NCI-H446 treated with DMSO at 0.1 percent for 48 hours (cell line): ENCODE data around the gene KRT73.

ENCODE experiments used
- DNase-seq: peaks from one replicate; lab custom pipeline; 2025; lab: John Stamatoyannopoulos, UW

Gene KRT73

GRCh38 chr12:52618866-52619265 is 507 bp upstream of the KRT73 start:
- DNase-seq = no peak

DNA sequence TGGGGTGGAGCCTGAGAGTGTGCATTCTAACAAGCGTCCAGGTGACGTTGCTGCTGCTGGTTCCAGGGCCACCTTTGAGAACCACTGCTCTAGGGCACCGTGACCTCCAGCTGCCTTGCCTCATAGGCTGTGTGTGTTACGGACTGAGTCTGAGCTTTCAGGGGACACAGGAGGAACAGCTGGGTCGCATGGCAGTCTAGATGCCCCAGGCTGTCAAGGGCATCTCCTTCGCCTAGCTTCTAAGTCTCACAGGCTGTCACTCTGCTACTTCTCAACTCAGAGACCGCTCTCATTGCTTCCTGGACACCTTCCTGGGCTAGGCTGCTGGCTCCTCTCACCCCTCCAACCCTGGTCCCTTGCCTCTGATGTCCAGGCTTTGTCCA is 965 bp downstream of the KRT73 start:
- DNase-seq = no peak

GRCh38 chr12:52616680-52617402 is 1.5 kb downstream of the KRT73 start:
- DNase-seq = no peak

GRCh38 chr12:52615912-52616311 is 2.4 kb downstream of the KRT73 start:
- no peak for DNase-seq

- DNase-seq = no peak
Observed at GRCh38 chr12:52615208-52615868, 3.0 kb downstream of the KRT73 start.

DNA sequence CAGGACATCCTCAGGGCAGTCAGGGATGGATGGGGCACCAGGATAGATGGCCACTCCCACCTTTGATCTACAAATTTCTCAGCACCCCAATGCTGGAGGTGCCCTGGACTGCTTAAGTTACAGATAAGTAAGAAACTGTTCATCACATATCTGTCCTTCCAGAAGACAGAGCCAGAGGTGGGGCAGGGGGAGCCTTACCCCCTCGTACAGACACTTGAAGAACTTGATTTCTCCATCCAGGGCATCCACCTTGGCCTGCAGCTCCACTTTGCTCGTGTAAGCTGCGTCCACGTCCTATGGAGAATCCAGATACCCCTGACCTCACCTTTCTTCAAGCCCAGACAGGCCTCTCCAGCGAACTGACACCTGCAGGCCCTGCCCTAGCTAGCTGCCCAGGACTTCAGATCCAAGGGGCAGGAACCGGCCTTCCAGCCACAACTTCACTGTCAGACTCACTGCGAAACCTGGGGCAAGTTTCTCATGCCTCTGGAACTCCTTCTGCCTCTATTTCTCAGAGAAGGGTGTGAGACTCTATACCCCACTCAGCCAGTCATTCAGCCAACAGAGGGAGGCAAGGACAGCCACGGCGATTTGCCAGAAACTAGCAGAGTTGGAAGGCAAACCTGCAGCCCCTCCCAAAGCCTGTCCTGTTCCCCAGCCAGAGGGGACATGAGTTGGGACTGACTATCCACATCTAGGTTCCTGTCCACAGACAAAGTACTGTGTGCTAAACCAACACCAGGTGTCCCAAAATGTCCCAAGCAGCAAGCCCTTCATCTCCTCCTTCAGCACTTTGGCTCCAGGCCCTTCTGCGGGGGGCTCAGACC is 3.8 kb downstream of the KRT73 start:
- no peak for DNase-seq

DNA sequence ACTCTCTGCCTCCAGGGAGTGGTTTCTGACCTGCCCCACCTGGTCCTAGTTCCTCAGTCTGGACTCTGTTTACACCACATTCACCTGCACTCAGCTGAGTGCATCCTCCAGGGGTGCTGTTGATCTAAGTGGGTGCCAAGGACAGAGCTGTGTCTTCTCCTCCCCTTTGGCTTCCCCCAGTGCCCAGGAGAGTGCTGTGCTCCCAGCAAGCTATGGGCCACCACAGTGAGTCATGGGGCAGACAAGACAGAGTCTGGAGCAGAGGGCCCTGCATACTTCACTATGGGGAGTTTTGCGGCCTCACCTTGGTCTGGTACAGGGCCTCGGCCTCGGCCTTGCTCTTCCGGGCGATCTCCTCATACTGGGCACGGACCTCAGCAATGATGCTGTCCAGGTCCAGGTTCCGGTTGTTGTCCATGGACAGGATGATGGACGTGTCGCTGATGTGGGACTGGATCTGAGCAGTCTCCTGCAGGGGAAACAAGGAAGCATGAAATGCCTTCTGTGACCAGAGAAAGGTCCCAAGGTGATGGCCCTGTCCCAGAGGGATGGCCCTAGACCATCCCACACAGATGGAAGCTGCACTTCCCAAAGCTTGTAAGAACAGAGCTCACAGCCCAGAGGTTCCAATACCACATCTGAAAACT is 4.9 kb downstream of the KRT73 start:
- no peak for DNase-seq

DNA sequence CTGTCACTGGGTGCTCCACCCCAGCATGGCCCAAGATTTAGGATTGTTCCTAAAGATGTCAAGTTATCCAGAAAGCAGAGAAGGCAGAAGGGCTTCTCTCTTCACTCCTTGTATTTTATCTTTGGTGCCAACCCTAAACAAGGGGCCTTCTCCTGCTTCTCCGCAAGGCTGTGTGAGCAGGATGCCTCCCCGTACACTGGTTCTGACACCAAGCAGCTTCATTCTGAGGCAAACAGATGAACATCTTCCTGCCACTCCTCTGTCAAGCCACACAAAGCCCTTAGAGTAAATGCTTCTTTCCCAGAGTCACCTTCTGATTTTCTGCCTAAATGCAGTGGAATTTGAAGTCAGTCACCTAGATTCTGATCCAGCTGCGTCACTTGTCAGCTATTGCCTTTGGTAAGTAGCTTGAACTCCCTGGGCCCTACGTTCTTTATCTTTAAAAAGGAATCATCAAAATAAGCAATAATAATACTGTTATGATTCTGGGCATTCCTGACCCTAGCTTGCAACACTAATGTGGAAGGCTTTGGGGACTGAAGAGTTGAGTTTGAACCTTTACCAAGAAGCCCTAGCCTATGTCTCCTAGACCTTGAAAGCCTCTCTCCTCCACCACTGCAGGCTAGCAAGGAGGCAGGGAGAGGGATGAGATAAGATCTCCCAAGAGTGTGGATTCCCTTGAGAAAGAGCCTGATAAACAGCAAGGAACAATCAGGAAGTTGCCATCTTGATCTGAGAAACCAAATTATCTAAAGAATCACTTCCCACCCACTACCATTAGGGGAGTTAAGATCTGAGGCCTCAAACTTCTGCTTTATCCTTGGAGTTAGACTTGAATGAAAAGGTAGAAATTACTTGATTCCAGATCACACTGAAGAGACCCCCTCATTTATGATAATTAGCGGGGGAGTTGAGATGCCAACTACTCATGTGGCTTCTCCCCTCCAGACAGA is 5.7 kb downstream of the KRT73 start:
- DNase-seq = no peak

DNA sequence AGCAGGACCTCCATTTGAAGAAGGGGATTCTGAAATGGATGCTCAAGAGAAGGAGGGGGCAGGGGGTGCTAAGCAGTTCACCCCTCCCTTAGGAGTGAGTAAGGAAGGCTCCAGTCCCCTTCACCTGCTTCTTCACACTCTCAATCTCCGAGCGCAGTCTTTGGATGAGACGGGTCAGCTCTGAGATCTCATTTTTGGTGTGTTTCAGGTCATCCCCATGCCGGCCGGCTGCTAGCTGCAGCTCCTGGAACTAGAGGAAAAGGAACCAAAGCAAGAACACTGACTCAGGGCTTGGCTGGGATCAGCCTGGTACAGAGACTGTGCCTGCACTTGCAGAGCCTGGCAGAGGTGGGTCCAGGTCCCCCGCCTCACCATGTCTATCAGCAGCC is 7.3 kb downstream of the KRT73 start:
- no peak for DNase-seq

- DNase-seq = no peak
Observed at GRCh38 chr12:52608826-52609630, 9.3 kb downstream of the KRT73 start.

- DNase-seq = no peak
Observed at GRCh38 chr12:52608161-52608560, 10.2 kb downstream of the KRT73 start.

GRCh38 chr12:52607314-52607713 is 11.0 kb downstream of the KRT73 start:
- no peak for DNase-seq

DNA sequence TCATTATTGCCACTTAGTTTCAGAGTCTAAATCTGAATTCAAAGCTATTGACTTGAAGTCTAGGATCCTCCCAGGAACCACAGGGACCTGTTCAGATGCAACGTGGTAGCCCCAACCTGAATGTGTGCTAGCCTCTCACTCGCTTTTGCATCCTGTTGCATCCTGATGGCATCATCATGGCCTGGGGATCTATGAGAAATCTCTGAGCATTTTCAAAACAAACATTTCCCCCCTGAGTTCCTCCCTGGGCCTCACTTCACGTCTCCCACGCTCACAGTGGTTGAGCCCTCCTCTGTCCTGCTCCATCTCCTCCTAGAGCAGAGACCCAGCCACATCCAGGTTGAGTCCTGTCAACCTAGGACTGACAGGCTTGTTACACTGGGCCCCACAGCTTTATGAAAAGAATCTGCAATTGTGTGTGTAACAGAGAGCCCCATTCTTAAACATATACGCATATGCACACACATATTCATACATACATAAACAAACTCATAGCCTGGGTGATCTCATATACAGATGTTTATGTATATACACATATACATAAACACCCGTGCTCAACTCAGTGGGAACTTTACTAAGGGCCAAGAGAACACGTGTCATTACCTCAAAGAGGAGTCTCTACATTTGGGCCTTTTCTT is 11.7 kb downstream of the KRT73 start:
- DNase-seq = no peak

- no peak for DNase-seq
Observed at GRCh38 chr12:52606096-52606495, 12.3 kb downstream of the KRT73 start.

- DNase-seq = no peak
Observed at GRCh38 chr12:52605542-52605941, 12.8 kb downstream of the KRT73 start.

- DNase-seq = no peak
Observed at GRCh38 chr12:52604859-52605258, 13.5 kb downstream of the KRT73 start.

DNA sequence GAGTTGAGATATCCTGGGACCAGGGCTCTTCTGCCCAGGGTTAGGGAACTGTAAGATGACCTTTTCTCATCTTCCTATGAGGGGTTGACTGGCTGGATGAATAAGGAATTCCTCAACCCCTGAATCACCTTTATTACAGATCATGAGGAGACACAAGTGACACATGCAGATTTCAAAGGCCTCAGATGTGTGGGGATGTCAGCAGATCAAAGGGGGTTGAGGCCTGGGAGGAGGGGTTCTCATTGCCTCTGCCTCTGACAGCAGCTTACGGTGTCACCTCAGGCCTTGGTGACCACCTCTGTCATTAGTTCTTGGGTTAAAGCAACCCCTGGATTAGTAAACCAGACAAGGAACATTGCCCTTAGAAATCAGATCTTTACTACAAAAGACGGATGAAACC is 15.0 kb downstream of the KRT73 start:
- no peak for DNase-seq

DNA sequence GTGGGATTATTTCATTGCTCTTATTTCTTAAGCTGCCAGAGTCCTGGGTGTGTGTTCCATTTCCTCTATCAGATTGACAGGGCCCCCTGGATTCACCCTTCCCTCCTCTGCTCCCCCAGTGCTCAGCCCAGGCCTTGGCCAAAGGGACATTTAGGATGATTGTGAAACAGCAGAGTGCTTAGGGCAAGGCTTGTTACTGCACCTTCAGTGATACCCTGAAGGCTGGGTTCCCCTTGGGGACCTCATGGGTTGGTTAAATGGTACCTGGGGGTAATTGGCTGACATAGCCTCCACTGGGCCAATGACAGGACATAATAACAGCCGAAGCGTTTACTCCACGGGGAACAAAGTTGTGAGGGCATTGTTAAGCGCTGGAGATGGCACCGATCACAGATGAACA is 15.8 kb downstream of the KRT73 start:
- DNase-seq = no peak

DNA sequence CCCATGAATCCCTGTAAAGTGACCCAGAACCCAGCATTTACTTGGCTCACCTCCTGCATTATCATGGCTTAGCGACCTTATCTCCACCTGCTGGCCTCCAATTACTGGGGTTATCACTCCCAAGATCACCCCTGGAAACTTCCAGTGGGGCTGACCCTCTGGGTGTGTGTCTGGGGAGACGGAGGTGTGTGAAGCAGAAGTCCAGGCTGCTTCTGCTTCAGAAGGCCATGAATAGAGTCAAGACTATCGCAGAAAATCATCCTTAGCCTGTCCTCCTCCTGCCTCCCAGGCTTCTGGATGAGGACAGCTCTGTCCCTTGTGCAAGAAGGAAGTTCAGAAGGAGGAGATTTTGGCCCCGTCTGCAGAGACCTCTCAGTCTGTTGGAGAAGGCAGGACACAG is 16.7 kb downstream of the KRT73 start:
- no peak for DNase-seq

DNA sequence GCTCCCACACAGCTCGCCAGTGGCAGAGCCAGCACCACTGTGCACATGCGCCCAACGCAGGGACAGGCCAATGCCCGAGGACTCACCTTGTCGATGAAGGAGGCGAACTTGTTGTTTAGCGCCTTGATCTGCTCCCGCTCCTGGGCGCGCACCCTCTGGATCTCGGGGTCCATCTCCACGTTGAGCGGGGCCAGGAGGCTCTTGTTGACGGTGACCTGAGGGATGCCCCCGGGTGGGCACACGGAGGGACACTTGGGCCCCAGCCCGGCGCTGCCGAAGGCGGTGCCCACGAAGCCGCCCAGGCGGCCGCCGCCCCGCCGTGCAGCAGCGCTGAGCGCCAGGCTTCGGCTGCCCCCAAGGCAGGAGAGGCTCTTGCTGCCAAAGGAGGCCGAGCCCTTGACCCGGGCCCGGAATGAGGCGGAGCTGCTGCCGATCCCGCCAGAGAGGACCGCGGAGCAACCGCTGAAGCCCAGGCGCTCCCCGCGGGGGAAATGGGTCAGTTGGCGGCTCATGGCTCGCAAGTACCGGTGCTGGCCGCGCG is 17.3 kb downstream of the KRT73 start, which contains the start of gene KRT72:
Gene KRT72, minus strand, starts transcription at position 523 of the 541 bp plus-strand sequence. Its CDS starts 11 bp downstream, at position 512.
- no peak for DNase-seq
